C4-2B (cell line): Measurements from ENCODE around the gene ESPN.

Source experiments
- CTCF ChIP-seq: fragments of 450-650 bp; conservative IDR thresholded peaks from 2 replicates; pipeline ENCODE4 v1.5.1; 2017; ENCODE audit warnings: mild to moderate bottlenecking
- ZFX ChIP-seq: fragments of 450-650 bp; IDR thresholded peaks from 2 replicates; pipeline ENCODE4 v1.6.1; 2017

- TF ChIP-seq CTCF (no peak), ZFX (no peak)
These were observed 74.7 kb downstream of the ESPN start for GRCh38 chr1:6499296-6499695.
